Subcutaneous abdominal adipose tissue (tissue), 5 donors: ENCODE measurements around the gene PLEKHM2.
A peak's percentile ranks its signal among the peaks of the same experiment; 100 is the strongest.

Experiments used
- H3K27ac ChIP-seq: one replicate; pipeline ENCODE4 v1.7.0; 2013; ENCODE audit warnings: low read depth, mild to moderate bottlenecking, inconsistent platforms, low read length, moderate library complexity
- H3K27me3 ChIP-seq, 5 donors: one replicate each; pipeline ENCODE4 v1.7.0; 2013; ENCODE audit warnings: low read length in 5 of 5, inconsistent platforms in 1 of 5; ENCODE audit not compliant: control insufficient read depth in 5 of 5, insufficient read depth in 4 of 5
- H3K36me3 ChIP-seq, 5 donors: one replicate each; pipeline ENCODE4 v1.7.0; 2013; ENCODE audit warnings: low read length in 5 of 5; ENCODE audit not compliant: control insufficient read depth in 5 of 5, insufficient read depth in 5 of 5
- H3K4me1 ChIP-seq, 5 donors: one replicate each; pipeline ENCODE4 v1.7.0; 2013; ENCODE audit warnings: low read length in 5 of 5, mild to moderate bottlenecking in 3 of 5, moderate library complexity in 1 of 5; ENCODE audit not compliant: control insufficient read depth in 5 of 5, insufficient read depth in 5 of 5
- H3K4me3 ChIP-seq, 5 donors: one replicate each; pipeline ENCODE4 v1.7.0; 2013; ENCODE audit warnings: low read length in 5 of 5, low read depth in 1 of 5
- H3K9ac ChIP-seq, 5 donors: one replicate each; pipeline ENCODE4 v1.7.0; 2013; ENCODE audit warnings: low read length in 5 of 5, mild to moderate bottlenecking in 4 of 5, moderate library complexity in 3 of 5
- H3K9me3 ChIP-seq, 5 donors: one replicate each; pipeline ENCODE4 v1.7.0; 2013; ENCODE audit warnings: low read length in 5 of 5; ENCODE audit not compliant: control insufficient read depth in 5 of 5
- donor health status: healthy.
- donor health status: healthy.
- donor health status: healthy.
- donor health status: healthy.
- donor health status: healthy.

The PLEKHM2 gene

DNA sequence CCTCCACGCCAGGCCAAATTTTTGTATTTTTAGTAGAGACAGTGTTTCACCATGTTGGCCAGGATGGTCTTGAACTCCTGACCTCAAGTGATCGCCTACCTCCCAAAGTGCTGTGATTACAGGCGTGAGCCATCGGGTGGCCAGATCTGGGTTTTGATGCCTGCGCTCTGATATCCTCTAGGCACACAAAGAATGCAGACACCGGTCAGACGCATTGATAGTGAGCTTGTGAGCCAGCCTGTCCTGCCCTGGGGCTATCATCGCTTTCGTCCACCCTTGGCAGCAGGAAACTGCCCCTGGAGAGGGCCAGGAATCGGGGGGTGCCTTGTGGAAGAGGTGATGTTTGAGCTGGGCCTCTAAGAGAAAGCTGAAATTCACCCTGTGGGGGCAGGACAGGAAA, 78.4 kb downstream of the PLEKHM2 start:
- Histone ChIP-seq H3K27me3 (peaks cover 0 to 13% (median 7%) of the 10 kb centered on the region in 5 donors), H3K4me3 (no peak overlapping the region), H3K4me1 (peaks cover 9 to 27% (median 25%) of the 10 kb centered on the region in 5 donors), H3K9me3 (no peaks in the 10 kb centered on the region), H3K36me3 (peaks cover 0 to 13% (median 3%) of the 10 kb centered on the region in 5 donors), H3K27ac (no peak overlapping the region), H3K9ac (no peak overlapping the region)

DNA sequence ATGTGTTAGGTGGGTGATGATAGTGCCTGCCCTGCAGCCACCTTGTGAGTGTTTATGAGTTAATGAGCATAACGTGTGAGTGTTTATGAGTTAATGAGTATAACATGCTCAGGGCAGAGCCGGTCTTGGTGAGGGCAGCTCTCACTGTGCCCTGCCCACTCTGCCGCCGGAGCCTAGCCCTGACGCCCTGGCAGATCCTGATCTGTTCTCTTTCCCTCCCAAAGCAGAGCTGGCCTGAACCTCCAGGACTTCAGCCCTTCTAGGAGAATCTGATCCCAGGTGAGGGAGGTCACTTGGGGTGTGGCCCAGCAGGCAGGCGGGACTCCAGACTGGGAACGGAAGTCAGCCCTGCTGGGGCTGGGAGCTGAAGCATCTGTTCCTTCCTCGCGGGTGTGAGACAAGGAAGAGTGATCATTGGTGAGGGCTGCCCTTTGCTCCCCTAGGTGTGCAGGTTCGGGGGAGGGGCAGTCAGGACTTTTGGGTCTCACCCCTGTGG, 80.2 kb downstream of the PLEKHM2 start:
- peaks cover 9 to 14% (median 12%) of the 10 kb centered on the region in 5 donors for H3K4me1 ChIP-seq
- H3K9me3 ChIP-seq, result no peaks in the 10 kb centered on the region
- H3K27ac ChIP-seq, result no peak overlapping the region
- H3K36me3 ChIP-seq, result peaks cover 0 to 13% (median 4%) of the 10 kb centered on the region in 5 donors
- peaks cover 0 to 6% (median under 1%) of the 10 kb centered on the region in 5 donors for H3K27me3 ChIP-seq
- H3K4me3 ChIP-seq, result no peak overlapping the region
- H3K9ac ChIP-seq, result no peak overlapping the region

DNA sequence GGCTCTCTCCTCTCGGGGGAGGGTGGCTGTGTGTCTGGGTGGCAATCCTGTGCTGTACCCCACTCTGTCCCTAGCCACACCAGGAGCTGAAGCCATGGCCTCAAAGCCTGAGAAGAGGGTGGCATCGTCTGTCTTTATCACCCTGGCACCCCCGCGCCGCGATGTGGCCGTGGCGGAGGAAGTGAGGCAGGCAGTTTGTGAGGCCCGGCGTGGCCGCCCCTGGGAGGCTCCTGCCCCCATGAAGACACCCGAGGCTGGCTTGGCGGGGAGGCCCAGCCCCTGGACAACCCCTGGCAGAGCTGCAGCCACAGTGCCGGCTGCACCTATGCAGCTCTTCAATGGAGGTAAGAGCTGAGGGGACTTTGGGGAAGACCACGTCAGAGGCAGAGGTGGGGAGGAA, 80.8 kb downstream of the PLEKHM2 start:
- Histone ChIP-seq H3K27ac (no peak overlapping the region), H3K4me3 (no peak overlapping the region), H3K9ac (peak overlapping the region in 1 of 5 donors; percentile 63), H3K36me3 (peaks cover 0 to 13% (median 4%) of the 10 kb centered on the region in 5 donors), H3K9me3 (no peaks in the 10 kb centered on the region), H3K4me1 (peaks cover 9 to 11% (median 10%) of the 10 kb centered on the region in 5 donors), H3K27me3 (peaks cover 0 to 6% (median 0%) of the 10 kb centered on the region in 5 donors)

DNA sequence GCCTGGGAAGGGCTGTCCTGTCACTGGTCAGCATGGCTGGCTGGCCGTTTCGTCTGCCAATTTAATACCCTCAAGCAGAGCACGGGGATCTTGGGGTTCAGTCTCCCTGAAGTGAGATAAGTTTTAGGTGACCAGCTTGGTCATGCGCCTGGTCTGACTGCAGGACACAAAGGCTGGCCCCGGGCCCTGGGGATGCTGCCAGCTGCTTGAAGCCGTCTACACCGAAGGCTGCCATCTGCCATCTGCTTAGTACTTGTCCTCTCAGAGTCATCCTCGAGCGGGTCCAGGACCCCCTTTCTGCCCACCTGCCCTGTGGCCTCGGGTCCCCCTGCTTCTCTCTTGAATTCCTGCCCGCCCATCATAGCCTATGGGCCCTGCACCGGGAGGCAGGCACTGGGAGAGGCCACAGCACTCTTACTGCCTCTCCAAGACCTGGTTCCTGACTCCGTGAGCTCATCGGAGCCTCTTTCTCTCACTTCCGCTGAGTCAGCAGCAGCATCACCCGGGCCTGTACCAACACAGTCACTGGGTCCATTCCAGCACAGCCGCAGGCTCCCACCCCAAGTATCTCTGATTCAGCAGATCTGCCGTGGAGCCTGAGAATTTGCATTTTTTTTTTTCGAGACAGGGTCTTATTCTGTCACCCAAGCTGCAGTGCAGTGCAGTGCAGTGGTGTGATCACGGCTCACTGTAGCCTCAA, 81.5 kb downstream of the PLEKHM2 start:
- Histone ChIP-seq H3K27me3 (peaks cover 0 to 4% (median 0%) of the 10 kb centered on the region in 5 donors), H3K4me1 (peaks cover 7 to 8% (median 7%) of the 10 kb centered on the region in 5 donors), H3K27ac (no peak overlapping the region), H3K36me3 (peaks cover 0 to 19% (median 8%) of the 10 kb centered on the region in 5 donors), H3K4me3 (no peak overlapping the region), H3K9me3 (no peaks in the 10 kb centered on the region), H3K9ac (peak overlapping the region in 1 of 5 donors; percentile 63)

DNA sequence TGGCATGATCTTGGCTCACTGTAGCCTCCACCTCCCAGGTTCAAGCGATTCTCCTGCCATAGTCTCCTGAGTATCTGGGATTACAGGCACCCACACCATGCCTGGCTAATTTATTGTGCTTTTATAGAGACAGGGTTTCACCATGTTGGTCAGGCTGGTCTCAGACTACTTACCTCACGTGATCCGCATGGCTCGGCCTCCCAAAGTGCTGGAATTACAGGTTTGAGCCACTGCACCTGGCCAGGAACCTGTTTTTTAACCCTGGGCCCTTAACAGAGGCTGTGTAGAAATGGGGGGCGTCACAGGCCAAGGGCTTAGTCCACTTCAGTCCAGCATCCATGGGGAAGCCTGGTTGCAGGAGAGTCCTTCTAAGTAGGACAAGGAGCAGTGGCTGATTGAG, 83.8 kb downstream of the PLEKHM2 start:
- Histone ChIP-seq H3K4me3 (no peak overlapping the region), H3K27ac (no peak overlapping the region), H3K9ac (no peak overlapping the region), H3K9me3 (no peaks in the 10 kb centered on the region), H3K27me3 (peaks cover 0 to 4% (median 0%) of the 10 kb centered on the region in 5 donors), H3K4me1 (peaks cover 0 to 3% (median 0%) of the 10 kb centered on the region in 5 donors), H3K36me3 (peaks cover 0 to 27% (median 8%) of the 10 kb centered on the region in 5 donors)

DNA sequence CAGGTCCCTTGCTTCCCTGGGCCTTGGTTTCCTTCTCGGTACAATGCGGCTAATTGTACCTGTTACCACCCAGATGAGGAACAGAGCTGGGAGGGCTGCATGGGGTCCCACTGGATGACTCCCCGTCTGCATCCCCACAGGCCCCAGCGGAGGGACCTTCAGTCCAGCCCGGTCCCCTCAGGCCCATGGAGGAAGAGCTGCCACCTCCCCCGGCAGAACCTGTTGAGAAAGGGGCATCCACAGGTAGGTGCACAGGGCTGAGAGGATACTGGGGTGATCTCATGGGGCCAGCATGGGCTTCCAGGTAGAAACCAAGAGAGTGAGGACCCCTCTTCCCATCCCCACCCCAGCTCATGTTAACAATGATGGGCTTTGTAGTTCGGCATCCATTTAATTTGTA, 84.3 kb downstream of the PLEKHM2 start:
- Histone ChIP-seq H3K9ac (no peak overlapping the region), H3K9me3 (no peaks in the 10 kb centered on the region), H3K27me3 (peaks cover 0 to 4% (median 0%) of the 10 kb centered on the region in 5 donors), H3K4me3 (no peak overlapping the region), H3K27ac (no peak overlapping the region), H3K36me3 (peaks cover 0 to 27% (median 8%) of the 10 kb centered on the region in 5 donors), H3K4me1 (peaks cover 0 to 3% (median 0%) of the 10 kb centered on the region in 5 donors)

DNA sequence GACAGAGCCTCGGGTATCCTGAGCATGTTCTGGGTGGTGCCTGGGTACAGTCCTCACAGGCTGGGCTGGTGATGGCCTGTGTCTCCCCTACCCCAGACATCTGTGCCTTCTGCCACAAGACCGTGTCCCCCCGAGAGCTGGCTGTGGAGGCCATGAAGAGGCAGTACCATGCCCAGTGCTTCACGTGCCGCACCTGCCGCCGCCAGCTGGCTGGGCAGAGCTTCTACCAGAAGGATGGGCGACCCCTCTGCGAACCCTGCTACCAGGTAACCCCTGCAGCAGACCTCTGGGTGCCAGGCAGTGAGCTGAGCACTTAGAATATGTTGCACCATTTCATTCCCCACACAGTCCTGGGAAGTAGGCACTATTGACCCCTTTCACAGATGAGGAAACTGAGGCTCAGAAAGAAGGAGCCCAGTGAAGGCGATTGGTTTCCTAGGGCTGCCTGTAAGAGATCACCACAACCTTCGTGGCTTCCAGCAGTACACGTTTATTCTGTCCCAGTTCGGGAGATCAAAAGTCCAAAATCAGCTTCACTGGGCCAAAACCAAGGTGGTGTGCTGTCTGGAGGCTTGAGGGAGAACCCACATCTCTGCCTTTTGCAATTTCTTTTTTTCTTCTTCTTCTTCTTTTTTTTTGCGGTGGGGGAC, 86.3 kb downstream of the PLEKHM2 start:
- H3K36me3 ChIP-seq, result peaks cover 0 to 24% (median 5%) of the 10 kb centered on the region in 5 donors
- H3K27me3 ChIP-seq, result peaks cover 0 to 3% (median 0%) of the 10 kb centered on the region in 5 donors
- H3K4me1 ChIP-seq, result no peaks in the 10 kb centered on the region
- H3K27ac ChIP-seq, result no peak overlapping the region
- no peaks in the 10 kb centered on the region for H3K9me3 ChIP-seq
- no peak overlapping the region for H3K4me3 ChIP-seq
- H3K9ac ChIP-seq, result no peak overlapping the region

DNA sequence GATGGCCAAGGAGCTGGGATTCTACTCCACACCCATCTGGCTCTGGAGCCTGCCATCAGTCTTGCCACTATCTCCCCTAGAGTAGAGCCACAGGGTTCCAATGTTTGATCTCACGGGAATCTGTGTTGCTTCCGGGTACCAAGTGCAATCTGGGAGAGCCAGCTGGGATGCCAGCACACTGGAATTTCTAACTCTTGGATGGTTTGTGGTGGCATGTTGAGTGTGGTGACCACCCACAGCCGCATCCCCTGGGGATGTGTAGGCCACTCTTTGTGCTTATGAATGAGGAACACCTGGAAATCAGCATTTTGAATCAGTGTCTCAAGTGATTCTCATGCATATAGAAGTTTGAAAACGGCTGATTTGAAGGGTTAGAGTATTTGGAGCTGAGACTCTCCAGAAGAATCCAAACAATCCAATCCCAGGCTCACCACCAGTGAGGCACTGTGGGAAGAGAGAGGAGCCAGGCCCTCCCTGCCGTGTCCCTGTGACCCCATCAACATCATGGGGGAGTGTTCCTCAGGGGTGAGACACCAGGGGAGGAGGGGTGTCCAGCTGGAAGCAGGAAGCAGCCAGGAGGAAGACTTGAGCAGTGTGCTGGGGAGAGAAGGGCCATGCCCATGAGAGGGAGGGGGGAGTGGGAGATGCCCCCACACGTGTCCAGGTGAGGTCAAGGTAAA, 87.9 kb downstream of the PLEKHM2 start:
- Histone ChIP-seq H3K27me3 (peaks cover 0 to 3% (median 0%) of the 10 kb centered on the region in 5 donors), H3K9ac (peak overlapping the region in 1 of 5 donors; percentile 47), H3K4me3 (no peak overlapping the region), H3K9me3 (no peaks in the 10 kb centered on the region), H3K27ac (no peak overlapping the region), H3K4me1 (no peaks in the 10 kb centered on the region), H3K36me3 (peaks cover 0 to 17% (median 5%) of the 10 kb centered on the region in 5 donors)

DNA sequence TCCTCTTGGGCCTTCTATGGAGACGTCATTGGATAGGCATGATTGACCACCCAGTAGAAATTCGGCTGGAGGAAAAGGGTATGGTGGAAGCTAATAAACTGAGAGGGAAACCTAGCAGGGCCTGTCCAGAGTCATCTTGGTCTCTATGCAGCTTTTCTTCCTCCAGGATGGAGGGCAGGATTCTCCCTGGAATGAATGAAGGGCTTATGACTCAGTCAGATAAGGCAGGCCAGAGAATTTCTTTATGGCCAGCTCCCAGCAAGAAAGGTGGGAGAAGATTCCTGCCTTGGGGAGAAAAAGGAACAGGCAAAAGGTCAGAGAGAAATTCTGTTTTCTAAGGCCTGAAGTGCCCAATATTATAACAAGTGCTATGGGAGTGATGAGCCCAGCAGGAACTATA, 91.6 kb downstream of the PLEKHM2 start:
- Histone ChIP-seq H3K9ac (no peak overlapping the region), H3K9me3 (no peaks in the 10 kb centered on the region), H3K4me3 (no peak overlapping the region), H3K4me1 (peaks cover 0 to 3% (median 0%) of the 10 kb centered on the region in 5 donors), H3K36me3 (peaks cover 0 to 13% (median 2%) of the 10 kb centered on the region in 5 donors), H3K27ac (no peak overlapping the region), H3K27me3 (peaks cover 0 to 3% (median 0%) of the 10 kb centered on the region in 5 donors)
